Globus pallidus (tissue), 1 donor: ENCODE results near the gene EML4.
"Not testable (repeated sequence)": the region's sequence is repeated elsewhere in the genome, so short reads cannot be mapped to it uniquely, and the experiment has no call there.

Experiments used
- DNase-seq: peaks from one replicate; pipeline ENCODE4 v3.0.0-alpha.2; 2015; ENCODE audit warnings: low spot score

The EML4 gene

GRCh38 chr2:42360493-42360889 lies 191.3 kb downstream of the EML4 start:
- DNase-seq = no peak

GRCh38 chr2:42360890-42361727 lies 192.0 kb downstream of the EML4 start, which contains the start of gene COX7A2L:
Gene COX7A2L, minus strand, starts transcription at chr2:42361217. Its CDS starts 56 bp downstream, at chr2:42361161.
- DNase-seq = peak; percentile 98

GRCh38 chr2:42361728-42362283 lies 192.7 kb downstream of the EML4 start:
- DNase-seq = no peak

- DNase-seq = no peak
Observed at GRCh38 chr2:42363413-42363812, 194.3 kb downstream of the EML4 start.

GRCh38 chr2:42364658-42365057 lies 195.5 kb downstream of the EML4 start:
- DNase-seq = no peak

- no peak for DNase-seq
Observed at GRCh38 chr2:42366411-42366810, 197.3 kb downstream of the EML4 start.

- DNase-seq = no peak
Observed at GRCh38 chr2:42367835-42368234, 198.7 kb downstream of the EML4 start.

- no peak for DNase-seq
Observed at GRCh38 chr2:42368817-42369531, 199.8 kb downstream of the EML4 start.

GRCh38 chr2:42369532-42370229 lies 200.5 kb downstream of the EML4 start:
- DNase-seq = no peak

- no peak for DNase-seq
Observed at GRCh38 chr2:42371611-42372473, 202.7 kb downstream of the EML4 start.

GRCh38 chr2:42372474-42373200 lies 203.5 kb downstream of the EML4 start:
- DNase-seq = no peak

- DNase-seq = no peak
Observed at GRCh38 chr2:42376758-42377157, 207.6 kb downstream of the EML4 start.

- no peak for DNase-seq
Observed at GRCh38 chr2:42378415-42378814, 209.3 kb downstream of the EML4 start.

GRCh38 chr2:42380026-42380425 lies 210.9 kb downstream of the EML4 start:
- not testable (repeated sequence) for DNase-seq

GRCh38 chr2:42382144-42382543 lies 213.0 kb downstream of the EML4 start:
- DNase-seq = no peak
